HepG2 (cell line): ENCODE measurements around the gene HAUS5. TPM values are rescaled to one million over a fixed set of nuclear protein-coding genes. Genes with fewer than 3 reads are reported as not detected.

ENCODE experiments used
- ATAC-seq: fragments of 200-7000 bp; cut with Tn5 transposase; 3 replicates; pipeline ENCODE4 v1.9.1; 2020; ENCODE audit warnings: mild to moderate bottlenecking, moderate library complexity
- BruUV-seq: library from RNA; stranded (reverse); fragments of 400-500 nt; replicated peaks from 2 replicates; lab custom pipeline; 2021; lab: Mats Ljungman, UMichigan
- CTCF ChIA-PET: fragments of 300-600 bp; formaldehyde crosslinking; extraction: SDS; loops from one replicate; lab custom pipeline; 2021; ENCODE audit warnings: low total read pairs, inconsistent platforms, low intra/inter-chr PET ratio; lab: Yijun Ruan, JAX
- POLR2A ChIA-PET: fragments of 350-600 bp; sonication (Branson Sonifier 250); formaldehyde crosslinking; loops from one replicate; lab custom pipeline; 2020; ENCODE audit warnings: antibody characterized with exemption, inconsistent platforms; lab: Yijun Ruan, JAX
- DNase-seq: peaks from one replicate; pipeline ENCODE4 v3.0.0-alpha.2; 2015; ENCODE audit warnings: low spot score
- FAIRE-seq: peaks from 3 replicates; lab custom pipeline; 2011; peaks lifted over from hg19 to GRCh38; lab: Jason Lieb, UNC
- H2AFZ ChIP-seq: one replicate; pipeline ENCODE4 v1.6.1; 2011; ENCODE audit warnings: low read length, inconsistent platforms
- H3K27ac ChIP-seq: fragments of 300-600 bp; 3 replicates; pipeline ENCODE4 v1.8.0; 2011; ENCODE audit warnings: mixed run types, mild to moderate bottlenecking, mixed read lengths, low read length, inconsistent platforms; ENCODE audit not compliant: insufficient read depth; ENCODE audit errors: extremely low read length
- H3K27me3 ChIP-seq, 2 experiments: fragments of 200-600 bp in 1 of 2; 2 replicates in 1 of 2; 3 replicates in 1 of 2; pipeline versions ENCODE4 v1.6.0 to v1.8.0; 2011; ENCODE audit warnings: low read length in 2 of 2, mild to moderate bottlenecking in 2 of 2, moderate library complexity in 2 of 2, inconsistent platforms in 1 of 2; ENCODE audit not compliant: insufficient read depth in 2 of 2, control insufficient read depth in 1 of 2
- H3K36me3 ChIP-seq, 2 experiments: fragments of 200-600 bp in 1 of 2; replicated peaks in 1 of 2; 2 replicates in 1 of 2; 3 replicates in 1 of 2; pipeline versions ENCODE4 v1.5.1 to v1.8.0; 2011; ENCODE audit warnings: low read length in 2 of 2, inconsistent platforms in 1 of 2; ENCODE audit not compliant: insufficient read depth in 2 of 2, control insufficient read depth in 1 of 2
- H3K4me1 ChIP-seq: 2 replicates; pipeline ENCODE4 v1.5.1; 2012; ENCODE audit warnings: low read length, inconsistent platforms; ENCODE audit not compliant: insufficient read depth
- H3K4me2 ChIP-seq: 2 replicates; pipeline ENCODE4 v1.6.0; 2011; ENCODE audit warnings: low read depth, low read length, inconsistent platforms
- H3K4me3 ChIP-seq, 3 experiments: fragments of 200-600 bp in 1 of 3; sonication (generic), shearing (Covaris generic) in 1 of 3; replicated peaks in 1 of 3; 2 replicates each; pipeline ENCODE4 v1.5.1; 2011 to 2016; ENCODE audit warnings: low read length in 3 of 3, inconsistent platforms in 2 of 3, low read depth in 2 of 3, mild to moderate bottlenecking in 2 of 3, control low read depth in 1 of 3, mixed read lengths in 1 of 3; ENCODE audit not compliant: insufficient read depth in 1 of 3
- H3K79me2 ChIP-seq: one replicate; pipeline ENCODE4 v1.6.1; 2011; ENCODE audit warnings: low read length, inconsistent platforms; ENCODE audit not compliant: insufficient read depth
- H3K9ac ChIP-seq: 2 replicates; pipeline ENCODE4 v1.6.0; 2011; ENCODE audit warnings: mild to moderate bottlenecking, low read depth, low read length, inconsistent platforms; ENCODE audit not compliant: insufficient read depth
- H3K9me3 ChIP-seq: 2 replicates; pipeline ENCODE4 v1.5.1; 2012; ENCODE audit warnings: mild to moderate bottlenecking, low read length
- H4K20me1 ChIP-seq: 2 replicates; pipeline ENCODE4 v1.6.0; 2011; ENCODE audit warnings: inconsistent platforms, mild to moderate bottlenecking, low read length, moderate library complexity; ENCODE audit not compliant: insufficient read depth
- FIP1L1 ChIP-seq: fragments of 200-400 bp; formaldehyde crosslinking; IDR thresholded peaks from 2 replicates; pipeline ENCODE4 v1.6.1; 2018; ENCODE audit warnings: low read depth, mild to moderate bottlenecking, low read length, moderate library complexity, borderline replicate concordance; ENCODE audit not compliant: insufficient read depth
- HNF4G ChIP-seq, 2 experiments: sonication (generic) in 1 of 2; formaldehyde crosslinking in 1 of 2; IDR thresholded peaks; 2 replicates each; pipeline versions ENCODE4 v1.4.0 to v1.6.1; 2011 to 2020; ENCODE audit warnings: borderline replicate concordance in 2 of 2, low read depth in 2 of 2, mild to moderate bottlenecking in 2 of 2, low read length in 1 of 2, missing genetic modification reagents in 1 of 2, moderate library complexity in 1 of 2
- JUND ChIP-seq: sonication (generic); formaldehyde crosslinking; IDR thresholded peaks from 2 replicates; pipeline ENCODE4 v1.8.0; 2022; ENCODE audit warnings: mild to moderate bottlenecking, missing genetic modification reagents
- MIER3 ChIP-seq: IDR thresholded peaks from 2 replicates; pipeline ENCODE4 v1.6.1; 2016; ENCODE audit warnings: missing compliant biosample characterization, borderline replicate concordance
- NR2F6 ChIP-seq, 2 experiments: IDR thresholded peaks; 2 replicates each; pipeline ENCODE4 v1.6.1; 2016; ENCODE audit warnings: antibody characterized with exemption in 1 of 2, mild to moderate bottlenecking in 1 of 2
- POLR2AphosphoS5 ChIP-seq: IDR thresholded peaks from 2 replicates; pipeline ENCODE4 v1.6.1; 2012; ENCODE audit warnings: low read depth, low read length
- ZBTB8A ChIP-seq: sonication (generic); formaldehyde crosslinking; IDR thresholded peaks from 2 replicates; pipeline ENCODE4 v1.4.0; 2020; ENCODE audit warnings: mild to moderate bottlenecking, low read depth, missing genetic modification reagents, borderline replicate concordance
- ZEB1 ChIP-seq: IDR thresholded peaks from 2 replicates; pipeline ENCODE4 v1.6.1; 2012; ENCODE audit warnings: mild to moderate bottlenecking, low read depth, inconsistent platforms; ENCODE audit not compliant: insufficient replicate concordance
- ZMYM4 ChIP-seq: sonication (generic); formaldehyde crosslinking; IDR thresholded peaks from 2 replicates; pipeline ENCODE4 v1.8.1; 2023; ENCODE audit warnings: mild to moderate bottlenecking, missing genetic modification reagents
- ZNF44 ChIP-seq: sonication (generic); formaldehyde crosslinking; IDR thresholded peaks from 2 replicates; pipeline ENCODE4 v1.5.1; 2020; ENCODE audit warnings: mild to moderate bottlenecking, missing genetic modification reagents
- ZNF510 ChIP-seq: sonication (generic); formaldehyde crosslinking; IDR thresholded peaks from 2 replicates; pipeline ENCODE4 v1.4.0; 2020; ENCODE audit warnings: low read depth, mild to moderate bottlenecking, missing genetic modification reagents
- ZNF766 ChIP-seq: sonication (generic); formaldehyde crosslinking; IDR thresholded peaks from 2 replicates; pipeline ENCODE4 v1.5.0; 2020; ENCODE audit warnings: missing genetic modification reagents, borderline replicate concordance
- WGBS: methylation state at CpG from one replicate; pipeline ENCODE4 v1.1.6; 2017; ENCODE audit warnings: low lambda C conversion rate; 5-methylcytosine and 5-hydroxymethylcytosine counted together
- in situ Hi-C: cut with HindIII; loops from 2 replicates; pipeline ENCODE4 v1.10.0; 2017; ENCODE audit warnings: low pct_unique_long_range_greater_than_20kb; ENCODE audit not compliant: extremely low pct_ligation_motif_present
- intact Hi-C: fragments of 100-400 bp; cut with micrococcal nuclease; formaldehyde crosslinking; loops from one replicate; pipeline ENCODE4 v1.10.0; 2022; ENCODE audit not compliant: unreplicated experiment
- polyA plus RNA-seq, 8 experiments: library from polyadenylated mRNA; depleted of rRNA in 3 of 8; stranded (reverse) in 7 of 8; unstranded in 1 of 8; fragments of >200 nt; fragmentation: Illumina TruSeq in 4 of 8; extraction: Trizol in 4 of 8; gene quantifications; 2 replicates each; pipeline versions ENCODE4 v1.2.1 to v1.2.3, GENCODE V29; 2011 to 2016; ENCODE audit warnings: low read depth in 4 of 8, missing spikeins in 1 of 8, mixed read lengths in 1 of 8; ENCODE audit not compliant: insufficient read depth in 1 of 8
- total RNA-seq, 5 experiments: library from RNA; depleted of rRNA; stranded (reverse); fragments of >200 nt; fragmentation: Illumina TruSeq; extraction: Trizol; gene quantifications; 2 replicates each; pipeline ENCODE4 v1.2.3, GENCODE V29; 2016; ENCODE audit warnings: low read depth in 1 of 5
- TF ChIP-seq, protein P1 (sequence below): sonication (generic); formaldehyde crosslinking; conservative IDR thresholded peaks from 2 replicates; pipeline ENCODE4 v1.4.0; 2020; ENCODE audit warnings: missing genetic modification reagents
- TF ChIP-seq, protein P2 (sequence below): sonication (generic); formaldehyde crosslinking; IDR thresholded peaks from 2 replicates; pipeline ENCODE4 v1.4.0; 2020; ENCODE audit warnings: missing genetic modification reagents, borderline replicate concordance

HAUS5 gene
- total and polyA plus RNA-seq, 2 of the 13 experiments (the other 11 are each of a cell fraction or from before 2014, with no cell fraction given), result 10.3 to 17.7 TPM

DNA sequence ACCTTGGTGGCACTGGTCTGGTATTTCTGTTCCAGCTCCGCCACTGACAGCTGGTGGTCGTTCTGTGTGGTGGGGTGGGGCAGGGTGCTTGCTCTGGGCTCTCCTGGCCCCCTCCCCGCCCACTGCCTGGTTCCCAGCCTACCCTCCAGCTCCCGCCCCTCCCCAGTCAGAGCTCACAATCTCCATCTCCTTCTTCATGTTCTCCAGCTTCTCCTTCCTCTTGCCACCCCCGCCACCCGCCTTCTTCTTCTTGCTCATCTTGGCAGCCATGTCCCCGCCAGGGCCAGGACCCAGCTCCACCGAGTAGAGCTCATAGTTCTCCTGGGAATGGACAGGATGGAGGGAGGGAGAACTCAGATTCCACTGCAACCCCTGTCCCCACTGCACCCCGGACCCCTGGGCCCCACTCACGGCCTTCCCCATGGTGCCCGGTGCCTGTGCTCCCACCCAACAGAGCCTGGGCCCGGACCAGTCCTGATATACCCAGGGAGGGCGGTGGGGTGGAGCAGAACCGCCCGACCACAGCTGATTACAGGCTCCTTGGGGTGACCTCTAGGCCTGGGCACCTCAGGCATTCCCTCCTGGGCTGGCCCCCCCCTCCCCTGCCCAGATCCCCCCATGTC, 49.2 kb upstream of the HAUS5 start, which contains the start of gene ATP4A (continued):
- no peak for TF ChIP-seq ZBTB8A

DNA sequence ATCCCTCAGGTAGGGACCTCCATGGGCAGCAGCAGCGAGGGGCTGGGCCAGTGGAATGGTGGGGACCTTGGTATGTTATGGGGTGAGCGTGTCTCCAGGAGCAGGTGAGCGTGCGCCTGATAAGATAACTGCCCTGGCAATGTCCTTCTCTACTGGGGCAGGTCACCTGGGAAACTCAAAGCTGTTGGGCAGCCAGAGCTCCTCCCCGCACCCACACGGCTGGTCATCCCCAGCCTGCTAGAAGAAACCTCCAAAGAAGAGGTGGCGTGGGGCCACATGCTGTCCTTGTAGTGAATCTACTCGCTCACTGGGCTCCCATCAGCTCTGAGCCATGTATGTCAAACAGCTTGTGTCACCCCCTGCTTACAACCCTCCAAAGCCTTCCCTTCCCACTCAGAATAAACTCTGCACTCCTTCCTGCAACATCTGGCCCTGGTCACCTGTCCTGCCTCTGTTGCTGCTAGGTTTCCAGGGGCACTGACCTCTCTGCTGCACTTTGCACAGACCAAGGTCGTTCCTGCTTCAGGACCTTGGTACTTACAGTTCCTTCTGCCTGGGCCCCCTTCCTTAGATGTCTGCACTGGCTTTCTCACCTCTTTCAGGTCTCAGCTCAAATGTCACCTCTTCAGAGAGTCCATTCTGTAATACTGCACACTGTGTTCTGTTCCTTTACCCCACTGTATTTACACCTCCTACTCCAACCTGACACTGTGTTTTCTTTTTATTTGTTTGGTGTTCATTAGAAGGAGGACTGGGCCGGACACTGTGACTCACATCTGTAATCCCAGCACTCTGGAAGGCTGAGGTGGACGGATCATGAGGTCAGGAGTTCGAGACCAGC, 47.3 kb upstream of the HAUS5 start:
- no TSS peak for BruUV-seq
- H3K79me2 ChIP-seq, result no peaks in the 10 kb centered on the region
- ChIA-PET CTCF (no interaction called here), POLR2A (no interaction called here)
- H3K9me3 ChIP-seq, result no peaks in the 10 kb centered on the region
- H3K4me1 ChIP-seq, result peaks cover 42% of the 10 kb centered on the region
- in situ Hi-C loops, result no loop called here
- no peak overlapping the region for H2AFZ ChIP-seq
- no peak for DNase-seq
- H3K27me3 ChIP-seq, result peaks cover 0 to 16% of the 10 kb centered on the region in 2 experiments; a peak in 2 of 5 replicates
- H3K27ac ChIP-seq, result peak overlapping the region; percentile 11
- peak overlapping the region; percentile 21; the same call in 1 of the 2 replicates for H3K4me2 ChIP-seq
- no peaks in the 10 kb centered on the region for H4K20me1 ChIP-seq
- no peak overlapping the region for H3K9ac ChIP-seq
- WGBS, result 26% methylated on average over 5 of the region's 12 CpGs
- intact Hi-C loops, result no loop called here
- ATAC-seq, result peak; percentile 16; the same call in 1 of the 3 replicates
- FAIRE-seq, result no peak
- no peak overlapping the region for H3K4me3 ChIP-seq
- H3K36me3 ChIP-seq, result no peaks in the 10 kb centered on the region
- TF ChIP-seq MIER3 (CRISPR knock-in tag) (no peak), ZNF44 (CRISPR knock-in tag) (no peak), NR2F6 (IDR thresholded peaks at IDR 0.05) (no peak), NR2F6 (CRISPR knock-in tag; IDR thresholded peaks at IDR 0.05) (0 out of 2 replicates have a peak, but pooled peaks have one; percentile 29), ZEB1 (no peak), HNF4G (IDR thresholded peaks at IDR 0.05; ENCODE audit: borderline replicate concordance, low read depth, low read length) (peak; percentile 22; the same call in 1 of the 2 replicates), HNF4G (CRISPR knock-in tag; IDR thresholded peaks at IDR 0.05; ENCODE audit: borderline replicate concordance, low read depth) (no peak), POLR2AphosphoS5 (no peak), ZNF510 (CRISPR knock-in tag) (no peak), ZNF766 (CRISPR knock-in tag) (no peak), FIP1L1 (no peak), ZMYM4 (CRISPR knock-in tag) (no peak), JUND (CRISPR knock-in tag) (no peak)
- TF ChIP-seq, protein P1, sequence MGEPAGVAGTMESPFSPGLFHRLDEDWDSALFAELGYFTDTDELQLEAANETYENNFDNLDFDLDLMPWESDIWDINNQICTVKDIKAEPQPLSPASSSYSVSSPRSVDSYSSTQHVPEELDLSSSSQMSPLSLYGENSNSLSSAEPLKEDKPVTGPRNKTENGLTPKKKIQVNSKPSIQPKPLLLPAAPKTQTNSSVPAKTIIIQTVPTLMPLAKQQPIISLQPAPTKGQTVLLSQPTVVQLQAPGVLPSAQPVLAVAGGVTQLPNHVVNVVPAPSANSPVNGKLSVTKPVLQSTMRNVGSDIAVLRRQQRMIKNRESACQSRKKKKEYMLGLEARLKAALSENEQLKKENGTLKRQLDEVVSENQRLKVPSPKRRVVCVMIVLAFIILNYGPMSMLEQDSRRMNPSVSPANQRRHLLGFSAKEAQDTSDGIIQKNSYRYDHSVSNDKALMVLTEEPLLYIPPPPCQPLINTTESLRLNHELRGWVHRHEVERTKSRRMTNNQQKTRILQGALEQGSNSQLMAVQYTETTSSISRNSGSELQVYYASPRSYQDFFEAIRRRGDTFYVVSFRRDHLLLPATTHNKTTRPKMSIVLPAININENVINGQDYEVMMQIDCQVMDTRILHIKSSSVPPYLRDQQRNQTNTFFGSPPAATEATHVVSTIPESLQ (CRISPR knock-in tag), result no peak
- TF ChIP-seq, protein P2, sequence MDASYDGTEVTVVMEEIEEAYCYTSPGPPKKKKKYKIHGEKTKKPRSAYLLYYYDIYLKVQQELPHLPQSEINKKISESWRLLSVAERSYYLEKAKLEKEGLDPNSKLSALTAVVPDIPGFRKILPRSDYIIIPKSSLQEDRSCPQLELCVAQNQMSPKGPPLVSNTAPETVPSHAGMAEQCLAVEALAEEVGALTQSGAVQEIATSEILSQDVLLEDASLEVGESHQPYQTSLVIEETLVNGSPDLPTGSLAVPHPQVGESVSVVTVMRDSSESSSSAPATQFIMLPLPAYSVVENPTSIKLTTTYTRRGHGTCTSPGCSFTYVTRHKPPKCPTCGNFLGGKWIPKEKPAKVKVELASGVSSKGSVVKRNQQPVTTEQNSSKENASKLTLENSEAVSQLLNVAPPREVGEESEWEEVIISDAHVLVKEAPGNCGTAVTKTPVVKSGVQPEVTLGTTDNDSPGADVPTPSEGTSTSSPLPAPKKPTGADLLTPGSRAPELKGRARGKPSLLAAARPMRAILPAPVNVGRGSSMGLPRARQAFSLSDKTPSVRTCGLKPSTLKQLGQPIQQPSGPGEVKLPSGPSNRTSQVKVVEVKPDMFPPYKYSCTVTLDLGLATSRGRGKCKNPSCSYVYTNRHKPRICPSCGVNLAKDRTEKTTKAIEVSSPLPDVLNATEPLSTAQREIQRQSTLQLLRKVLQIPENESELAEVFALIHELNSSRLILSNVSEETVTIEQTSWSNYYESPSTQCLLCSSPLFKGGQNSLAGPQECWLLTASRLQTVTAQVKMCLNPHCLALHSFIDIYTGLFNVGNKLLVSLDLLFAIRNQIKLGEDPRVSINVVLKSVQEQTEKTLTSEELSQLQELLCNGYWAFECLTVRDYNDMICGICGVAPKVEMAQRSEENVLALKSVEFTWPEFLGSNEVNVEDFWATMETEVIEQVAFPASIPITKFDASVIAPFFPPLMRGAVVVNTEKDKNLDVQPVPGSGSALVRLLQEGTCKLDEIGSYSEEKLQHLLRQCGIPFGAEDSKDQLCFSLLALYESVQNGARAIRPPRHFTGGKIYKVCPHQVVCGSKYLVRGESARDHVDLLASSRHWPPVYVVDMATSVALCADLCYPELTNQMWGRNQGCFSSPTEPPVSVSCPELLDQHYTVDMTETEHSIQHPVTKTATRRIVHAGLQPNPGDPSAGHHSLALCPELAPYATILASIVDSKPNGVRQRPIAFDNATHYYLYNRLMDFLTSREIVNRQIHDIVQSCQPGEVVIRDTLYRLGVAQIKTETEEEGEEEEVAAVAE (CRISPR knock-in tag), result no peak
